ENCODE results near the gene TMEM221. TPM values are rescaled to one million over a fixed set of nuclear protein-coding genes. Genes with fewer than 3 reads are reported as not detected.

The TMEM221 gene
- total and polyA plus RNA-seq, 7 donors: 0.23 to 1.8 (median 1.0) TPM; not detected in 3

GRCh38 chr19:17460372-17461230, 12.1 kb upstream of the TMEM221 start, which contains the start of gene NXNL1:
Gene NXNL1, minus strand, starts transcription at chr19:17460926. Its CDS starts 57 bp downstream, at chr19:17460869.
- WGBS, 2 donors: 83 to 88% methylated on average over 26 of the region's 26 CpGs
- H3K4me1 ChIP-seq: peaks cover 0 to 6% (median 3%) of the 10 kb centered on the region in 4 donors
- no peak for DNase-seq
- TF ChIP-seq POLR2AphosphoS5 (IDR thresholded peaks at IDR 0.05): no peak
- TF ChIP-seq EP300 (IDR thresholded peaks at IDR 0.05): no peak
- TF ChIP-seq, protein P1, sequence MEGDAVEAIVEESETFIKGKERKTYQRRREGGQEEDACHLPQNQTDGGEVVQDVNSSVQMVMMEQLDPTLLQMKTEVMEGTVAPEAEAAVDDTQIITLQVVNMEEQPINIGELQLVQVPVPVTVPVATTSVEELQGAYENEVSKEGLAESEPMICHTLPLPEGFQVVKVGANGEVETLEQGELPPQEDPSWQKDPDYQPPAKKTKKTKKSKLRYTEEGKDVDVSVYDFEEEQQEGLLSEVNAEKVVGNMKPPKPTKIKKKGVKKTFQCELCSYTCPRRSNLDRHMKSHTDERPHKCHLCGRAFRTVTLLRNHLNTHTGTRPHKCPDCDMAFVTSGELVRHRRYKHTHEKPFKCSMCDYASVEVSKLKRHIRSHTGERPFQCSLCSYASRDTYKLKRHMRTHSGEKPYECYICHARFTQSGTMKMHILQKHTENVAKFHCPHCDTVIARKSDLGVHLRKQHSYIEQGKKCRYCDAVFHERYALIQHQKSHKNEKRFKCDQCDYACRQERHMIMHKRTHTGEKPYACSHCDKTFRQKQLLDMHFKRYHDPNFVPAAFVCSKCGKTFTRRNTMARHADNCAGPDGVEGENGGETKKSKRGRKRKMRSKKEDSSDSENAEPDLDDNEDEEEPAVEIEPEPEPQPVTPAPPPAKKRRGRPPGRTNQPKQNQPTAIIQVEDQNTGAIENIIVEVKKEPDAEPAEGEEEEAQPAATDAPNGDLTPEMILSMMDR (IDR thresholded peaks at IDR 0.05): no peak
- TF ChIP-seq POLR2A (IDR thresholded peaks at IDR 0.05): no peak
- no peak within 1 kb of the TSS for H3K27ac ChIP-seq
- H3K9me3 ChIP-seq: no peaks in the 10 kb centered on the region
- no peak within 1 kb of the TSS for H3K4me3 ChIP-seq
- peaks cover 8 to 56% (median 46%) of the 10 kb centered on the region in 3 donors for H3K27me3 ChIP-seq
- intact Hi-C loops (cut with DNase I): loop anchor here (10.0 kb wide), 1 partner anchor 236 kb away; the partner anchor contains the start of gene OCEL1
- no peaks in the 10 kb centered on the region for H3K36me3 ChIP-seq

DNA sequence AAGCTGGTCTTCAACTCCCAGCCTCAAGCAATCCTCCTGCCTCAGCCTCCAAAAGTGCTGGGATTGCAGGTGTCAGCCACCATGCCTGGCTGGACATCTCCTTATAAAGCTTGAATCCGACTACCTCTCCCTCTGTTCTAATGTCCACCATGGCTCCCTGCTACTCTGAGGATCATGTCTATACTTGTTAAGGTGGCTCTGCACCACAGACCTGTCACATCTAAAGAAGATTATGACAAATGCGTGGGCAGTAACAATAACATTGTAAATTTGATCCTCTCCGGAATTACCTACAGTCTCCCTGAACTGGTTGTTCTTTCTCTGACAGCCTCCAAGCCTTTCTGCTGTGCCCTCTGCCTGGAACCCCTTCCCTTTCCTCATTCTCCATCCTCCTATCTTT, 10.5 kb upstream of the TMEM221 start:
- intact Hi-C loops (cut with DNase I): no loop called here
- Histone ChIP-seq H3K36me3 (no peaks in the 10 kb centered on the region), H3K27me3 (peaks cover 23 to 72% (median 63%) of the 10 kb centered on the region in 3 donors)

DNA sequence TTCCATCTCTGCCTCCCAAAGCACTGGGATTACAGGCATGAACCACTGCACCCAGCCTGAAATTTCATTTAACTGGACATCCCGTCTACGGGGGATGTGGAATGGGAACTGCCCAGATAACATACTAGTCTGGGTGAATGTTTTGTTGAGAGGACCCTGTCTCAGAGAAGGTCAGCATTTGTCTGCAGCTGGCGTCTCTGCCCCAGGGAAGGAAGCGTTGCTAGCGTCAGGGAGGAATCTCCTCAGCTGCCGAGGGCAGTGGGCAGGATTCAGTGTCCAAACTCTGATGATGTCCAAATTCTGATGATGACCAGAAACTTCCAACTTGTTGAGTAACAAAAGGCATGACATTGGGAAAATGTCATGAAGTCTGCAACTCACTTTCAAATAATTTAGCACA, 9.1 kb upstream of the TMEM221 start:
- 51 to 61% methylated on average over 6 of the region's 6 CpGs for WGBS, 2 donors

More for the DNA sequence above, 10.5 kb upstream of the TMEM221 start:
- Histone ChIP-seq H3K4me1 (peaks cover 0 to 14% (median 9%) of the 10 kb centered on the region in 4 donors), H3K27ac (no peak overlapping the region), H3K4me3 (no peak overlapping the region), H3K9me3 (no peaks in the 10 kb centered on the region)
- TF ChIP-seq EP300 (IDR thresholded peaks at IDR 0.05): no peak
- no peak for TF ChIP-seq POLR2A (IDR thresholded peaks at IDR 0.05)
- no peak for TF ChIP-seq POLR2AphosphoS5 (IDR thresholded peaks at IDR 0.05)
- TF ChIP-seq, protein P1 (IDR thresholded peaks at IDR 0.05): no peak
- no peak for DNase-seq
- 52 to 78% methylated on average over 3 of the region's 3 CpGs for WGBS, 2 donors

DNA sequence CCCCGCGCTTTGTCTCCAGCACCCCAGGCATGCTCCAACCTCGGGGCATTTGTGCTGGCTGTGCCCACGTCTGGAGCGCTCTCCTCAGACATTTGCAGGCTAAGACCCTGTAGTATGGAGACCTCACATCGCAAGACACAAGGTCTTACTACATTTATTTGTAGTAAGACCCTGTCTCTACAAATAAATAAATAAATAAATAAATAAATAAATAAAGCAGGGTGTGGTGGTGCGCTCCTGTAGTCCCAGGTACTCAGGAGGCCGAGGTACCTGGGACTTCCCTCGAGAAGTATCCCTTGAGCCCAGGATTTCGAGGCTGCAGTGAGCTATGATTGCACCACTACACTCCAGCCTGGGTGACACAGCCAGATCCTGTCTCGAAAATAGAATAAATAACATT, 7.7 kb upstream of the TMEM221 start:
- intact Hi-C loops (cut with DNase I): no loop called here
- peaks cover 25 to 72% (median 65%) of the 10 kb centered on the region in 3 donors for H3K27me3 ChIP-seq
- TF ChIP-seq POLR2AphosphoS5 (IDR thresholded peaks at IDR 0.05) (no peak), EP300 (IDR thresholded peaks at IDR 0.05) (no peak), POLR2A (IDR thresholded peaks at IDR 0.05) (no peak)
- TF ChIP-seq, protein P1 (IDR thresholded peaks at IDR 0.05): no peak
- H3K27ac ChIP-seq: no peak overlapping the region
- DNase-seq: no peak
- WGBS, 2 donors: 55 to 74% methylated on average over 11 of the region's 11 CpGs
- H3K4me1 ChIP-seq: peaks cover 0 to 14% (median 9%) of the 10 kb centered on the region in 4 donors
- no peaks in the 10 kb centered on the region for H3K36me3 ChIP-seq
- no peaks in the 10 kb centered on the region for H3K9me3 ChIP-seq
- no peak overlapping the region for H3K4me3 ChIP-seq

More for the DNA sequence above, 9.1 kb upstream of the TMEM221 start:
- Histone ChIP-seq H3K9me3 (no peaks in the 10 kb centered on the region), H3K36me3 (no peaks in the 10 kb centered on the region), H3K4me1 (peaks cover 0 to 14% (median 9%) of the 10 kb centered on the region in 4 donors), H3K27me3 (peaks cover 25 to 77% (median 65%) of the 10 kb centered on the region in 3 donors), H3K27ac (no peak overlapping the region), H3K4me3 (no peak overlapping the region)
- TF ChIP-seq POLR2A (IDR thresholded peaks at IDR 0.05) (no peak), POLR2AphosphoS5 (IDR thresholded peaks at IDR 0.05) (no peak), EP300 (IDR thresholded peaks at IDR 0.05) (no peak)
- TF ChIP-seq, protein P1 (IDR thresholded peaks at IDR 0.05): no peak
- DNase-seq: no peak
- intact Hi-C loops (cut with DNase I): no loop called here

Measured in sigmoid colon (tissue), 7 donors.